Sigmoid colon (tissue), 4 donors: ENCODE measurements around the gene ACBD3.

Experiments used
- CTCF ChIP-seq, 4 experiments: fragments of 450-650 bp in 3 of 4; fragments of 200-600 bp in 1 of 4; IDR thresholded peaks; one replicate each; pipeline ENCODE4 v1.5.1; 2016 to 2019; ENCODE audit warnings: antibody characterized with exemption in 4 of 4, mild to moderate bottlenecking in 3 of 4, moderate library complexity in 2 of 4
- EP300 ChIP-seq, 4 donors: sonication (generic); formaldehyde crosslinking; IDR thresholded peaks; one replicate each; pipeline ENCODE4 v1.6.1; 2017; ENCODE audit warnings: antibody characterized with exemption in 4 of 4
- POLR2A ChIP-seq, 2 donors: fragments of 450-650 bp; IDR thresholded peaks; one replicate each; pipeline ENCODE4 v1.6.1; 2016; ENCODE audit warnings: antibody characterized with exemption in 2 of 2, mild to moderate bottlenecking in 2 of 2, moderate library complexity in 2 of 2
- POLR2AphosphoS5 ChIP-seq, 4 donors: sonication (generic); formaldehyde crosslinking; IDR thresholded peaks; one replicate each; pipeline ENCODE4 v1.6.1; 2017; ENCODE audit warnings: antibody characterized with exemption in 4 of 4

- TF ChIP-seq EP300 (IDR thresholded peaks at IDR 0.05) (no peak), CTCF (IDR thresholded peaks at IDR 0.05) (no peak), POLR2AphosphoS5 (IDR thresholded peaks at IDR 0.05) (no peak), POLR2A (IDR thresholded peaks at IDR 0.05) (no peak)
These were observed 78.8 kb downstream of the ACBD3 start for GRCh38 chr1:226107471-226108460.
